ENCODE results near the gene CLDN9.

Gene CLDN9

DNA sequence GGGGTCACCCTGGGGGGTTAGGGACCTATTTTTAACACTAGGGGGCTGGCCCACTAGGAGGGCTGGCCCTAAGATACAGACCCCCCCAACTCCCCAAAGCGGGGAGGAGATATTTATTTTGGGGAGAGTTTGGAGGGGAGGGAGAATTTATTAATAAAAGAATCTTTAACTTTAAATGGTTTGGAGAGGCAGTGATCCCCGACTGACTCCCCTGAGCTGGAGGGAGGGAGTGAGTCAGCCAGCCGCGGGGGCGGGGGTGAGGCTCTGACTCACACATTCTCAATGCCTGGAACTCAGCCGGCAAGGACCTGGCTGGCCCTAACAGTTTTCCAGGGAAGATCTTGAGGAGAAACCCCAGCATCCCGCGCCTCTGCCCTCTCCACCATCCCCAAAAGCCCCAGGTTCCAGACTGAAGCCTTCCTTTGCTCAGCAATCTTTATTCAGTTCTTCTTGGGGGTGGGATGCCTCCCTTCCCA lies 9.5 kb downstream of the CLDN9 start:
- H3K4me3 ChIP-seq (replicated peaks; ENCODE audit: low read depth, low read length): no peak overlapping the region
- DNase-seq (ENCODE audit: extremely low read depth, insufficient read length): no peak
- no peaks in the 10 kb centered on the region for H3K27me3 ChIP-seq (replicated peaks; ENCODE audit: control insufficient read depth, insufficient read depth, low read length)
- peaks cover 14% of the 10 kb centered on the region for H3K36me3 ChIP-seq (ENCODE audit: control insufficient read depth, insufficient read depth, low read length)
- TF ChIP-seq, protein P1, sequence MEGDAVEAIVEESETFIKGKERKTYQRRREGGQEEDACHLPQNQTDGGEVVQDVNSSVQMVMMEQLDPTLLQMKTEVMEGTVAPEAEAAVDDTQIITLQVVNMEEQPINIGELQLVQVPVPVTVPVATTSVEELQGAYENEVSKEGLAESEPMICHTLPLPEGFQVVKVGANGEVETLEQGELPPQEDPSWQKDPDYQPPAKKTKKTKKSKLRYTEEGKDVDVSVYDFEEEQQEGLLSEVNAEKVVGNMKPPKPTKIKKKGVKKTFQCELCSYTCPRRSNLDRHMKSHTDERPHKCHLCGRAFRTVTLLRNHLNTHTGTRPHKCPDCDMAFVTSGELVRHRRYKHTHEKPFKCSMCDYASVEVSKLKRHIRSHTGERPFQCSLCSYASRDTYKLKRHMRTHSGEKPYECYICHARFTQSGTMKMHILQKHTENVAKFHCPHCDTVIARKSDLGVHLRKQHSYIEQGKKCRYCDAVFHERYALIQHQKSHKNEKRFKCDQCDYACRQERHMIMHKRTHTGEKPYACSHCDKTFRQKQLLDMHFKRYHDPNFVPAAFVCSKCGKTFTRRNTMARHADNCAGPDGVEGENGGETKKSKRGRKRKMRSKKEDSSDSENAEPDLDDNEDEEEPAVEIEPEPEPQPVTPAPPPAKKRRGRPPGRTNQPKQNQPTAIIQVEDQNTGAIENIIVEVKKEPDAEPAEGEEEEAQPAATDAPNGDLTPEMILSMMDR (IDR thresholded peaks at IDR 0.05; ENCODE audit: insufficient read depth, low read length, poor library complexity, severe bottlenecking): no peak

GRCh38 chr16:3022684-3023414 lies 10.1 kb downstream of the CLDN9 start:
- Histone ChIP-seq H3K27me3 (replicated peaks; ENCODE audit: control insufficient read depth, insufficient read depth, low read length) (no peaks in the 10 kb centered on the region), H3K4me3 (replicated peaks; ENCODE audit: low read depth, low read length) (peak overlapping the region; percentile 82), H3K36me3 (ENCODE audit: control insufficient read depth, insufficient read depth, low read length) (peaks cover 15% of the 10 kb centered on the region)
- no peak for DNase-seq (ENCODE audit: extremely low read depth, insufficient read length)
- TF ChIP-seq, protein P1 (IDR thresholded peaks at IDR 0.05; ENCODE audit: insufficient read depth, low read length, poor library complexity, severe bottlenecking): no peak

GRCh38 chr16:3023415-3023668 lies 10.6 kb downstream of the CLDN9 start:
- no peaks in the 10 kb centered on the region for H3K27me3 ChIP-seq (replicated peaks; ENCODE audit: control insufficient read depth, insufficient read depth, low read length)
- peaks cover 15% of the 10 kb centered on the region for H3K36me3 ChIP-seq (ENCODE audit: control insufficient read depth, insufficient read depth, low read length)
- peak overlapping the region; percentile 82 for H3K4me3 ChIP-seq (replicated peaks; ENCODE audit: low read depth, low read length)
- TF ChIP-seq, protein P1 (IDR thresholded peaks at IDR 0.05; ENCODE audit: insufficient read depth, low read length, poor library complexity, severe bottlenecking): no peak
- no peak for DNase-seq (ENCODE audit: extremely low read depth, insufficient read length)

GRCh38 chr16:3023669-3024478 lies 11.2 kb downstream of the CLDN9 start, which contains the start of the genes HCFC1R1 and THOC6:
Gene HCFC1R1, minus strand, starts transcription at chr16:3023942. Its CDS starts 1 bp downstream, at chr16:3023941.
Gene THOC6, plus strand, starts transcription at chr16:3024035. Its CDS starts 292 bp downstream, at chr16:3024327.
- Histone ChIP-seq H3K36me3 (ENCODE audit: control insufficient read depth, insufficient read depth, low read length) (peaks cover 15% of the 10 kb centered on the region), H3K27me3 (replicated peaks; ENCODE audit: control insufficient read depth, insufficient read depth, low read length) (no peaks in the 10 kb centered on the region; the same call in none of the 2 replicates), H3K4me3 (replicated peaks; ENCODE audit: low read depth, low read length) (peak within 1 kb of the TSS; percentile 82)
- TF ChIP-seq, protein P1 (IDR thresholded peaks at IDR 0.05; ENCODE audit: insufficient read depth, low read length, poor library complexity, severe bottlenecking): no peak
- DNase-seq (ENCODE audit: extremely low read depth, insufficient read length): peak; percentile 95

- Histone ChIP-seq H3K27me3 (replicated peaks; ENCODE audit: control insufficient read depth, insufficient read depth, low read length) (peaks cover 5% of the 10 kb centered on the region), H3K36me3 (ENCODE audit: control insufficient read depth, insufficient read depth, low read length) (peaks cover 15% of the 10 kb centered on the region), H3K4me3 (replicated peaks; ENCODE audit: low read depth, low read length) (no peak overlapping the region)
- TF ChIP-seq, protein P1 (IDR thresholded peaks at IDR 0.05; ENCODE audit: insufficient read depth, low read length, poor library complexity, severe bottlenecking): no peak
- DNase-seq (ENCODE audit: extremely low read depth, insufficient read length): no peak
Observed at GRCh38 chr16:3025032-3026002, 12.6 kb downstream of the CLDN9 start.

All from GM06990 (cell line).